DOHH2 (cell line): Measurements from ENCODE around the gene SLC34A3.

ENCODE experiments used
- CTCF ChIP-seq: fragments of 200-600 bp; sonication (generic); IDR thresholded peaks from one replicate; pipeline ENCODE4 v1.5.1; 2014; ENCODE audit warnings: antibody characterized with exemption, mild to moderate bottlenecking, low read depth, low read length; ENCODE audit not compliant: poor library complexity, severe bottlenecking
- EZH2phosphoT487 ChIP-seq: fragments of 200-600 bp; sonication (generic); IDR thresholded peaks from 2 replicates; pipeline ENCODE4 v1.6.1; 2017; ENCODE audit warnings: borderline replicate concordance, mild to moderate bottlenecking, antibody characterized with exemption, low read length, moderate library complexity, mixed read lengths

- no peak for TF ChIP-seq CTCF
- TF ChIP-seq EZH2phosphoT487: no peak
Observed at GRCh38 chr9:137193771-137194170, 36.9 kb upstream of the SLC34A3 start.
